HG02938 (cell line): ENCODE measurements around the gene PICK1.
"Not testable (repeated sequence)": the region's sequence is repeated elsewhere in the genome, so short reads cannot be mapped to it uniquely, and the experiment has no call there.

Experiments used
- ATAC-seq: cut with Tn5 transposase; IDR thresholded peaks from one replicate; pipeline ENCODE4 v1.9.1; 2021; ENCODE audit warnings: mild to moderate bottlenecking, moderate library complexity; ENCODE audit not compliant: unreplicated experiment

The PICK1 gene

DNA sequence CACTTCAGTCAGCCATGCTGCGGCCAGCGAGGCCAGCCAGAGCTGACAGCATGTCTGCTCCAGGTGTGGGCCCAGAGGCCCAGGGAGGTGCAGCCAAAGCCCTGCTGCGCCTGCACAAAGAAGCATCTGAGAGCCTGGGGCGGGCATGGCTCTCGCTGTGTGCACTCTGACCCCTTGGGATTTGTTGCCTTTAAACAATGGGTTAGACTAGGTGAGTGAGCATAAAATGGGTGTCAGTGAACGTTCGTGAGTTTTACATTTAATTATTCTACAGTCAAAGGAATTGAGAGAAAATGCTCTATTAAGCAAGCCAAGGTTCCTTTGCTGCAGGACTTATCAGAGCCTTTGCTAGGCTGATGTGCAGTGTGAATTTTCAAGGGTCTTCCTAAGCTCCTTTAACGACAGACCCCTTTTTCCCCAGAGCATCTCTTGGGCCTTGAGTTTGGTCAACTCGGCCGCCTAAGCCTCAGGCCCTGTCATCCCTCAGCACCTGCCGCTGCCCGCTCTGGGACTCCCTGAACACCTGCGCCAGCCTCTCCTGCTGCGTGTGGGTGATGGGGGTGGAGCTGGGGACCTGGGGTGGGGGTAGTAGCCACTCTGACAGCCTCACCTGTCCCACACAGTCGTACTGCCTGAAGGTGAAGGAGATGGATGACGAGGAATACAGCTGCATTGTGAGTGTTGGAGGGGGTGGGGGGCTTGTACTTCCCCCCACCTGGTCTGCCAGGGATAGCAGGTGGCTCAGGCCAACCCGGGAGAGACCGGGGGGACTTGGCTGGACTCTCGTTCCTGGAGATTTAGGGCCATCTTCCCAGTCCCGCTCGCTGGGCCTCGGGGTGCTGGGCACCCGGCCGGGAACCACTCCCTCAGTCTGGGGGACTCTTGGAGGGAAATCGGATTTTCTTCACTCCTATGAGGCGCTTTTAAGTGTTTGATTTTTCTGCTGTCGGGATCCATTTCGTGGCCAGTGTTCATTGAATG, 16.2 kb downstream of the PICK1 start:
- ATAC-seq = no peak

GRCh38 chr22:38074181-38075104, 17.2 kb downstream of the PICK1 start:
- ATAC-seq = no peak

- ATAC-seq = no peak
Measured at GRCh38 chr22:38075105-38075825, 18.1 kb downstream of the PICK1 start.

DNA sequence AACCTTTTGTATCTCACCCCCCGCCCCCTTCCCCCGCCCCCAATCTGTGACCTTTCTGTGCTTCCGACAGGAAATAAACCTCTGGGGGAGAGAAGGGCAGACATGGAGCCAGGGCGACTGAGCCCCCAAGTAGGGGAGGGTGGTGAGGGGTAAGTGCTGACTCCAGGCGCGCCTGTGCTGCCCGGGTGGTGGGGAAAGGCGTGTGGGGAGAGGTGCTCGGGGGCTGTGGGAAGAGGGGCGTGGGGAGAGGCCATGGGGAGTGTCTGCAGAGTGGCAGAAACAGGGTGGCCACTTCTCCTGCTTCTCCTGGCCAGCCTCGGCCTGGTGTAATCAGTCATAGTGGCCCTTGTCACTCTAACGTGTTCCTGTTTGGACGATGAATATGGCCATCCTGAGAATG, 18.8 kb downstream of the PICK1 start:
- no peak for ATAC-seq

DNA sequence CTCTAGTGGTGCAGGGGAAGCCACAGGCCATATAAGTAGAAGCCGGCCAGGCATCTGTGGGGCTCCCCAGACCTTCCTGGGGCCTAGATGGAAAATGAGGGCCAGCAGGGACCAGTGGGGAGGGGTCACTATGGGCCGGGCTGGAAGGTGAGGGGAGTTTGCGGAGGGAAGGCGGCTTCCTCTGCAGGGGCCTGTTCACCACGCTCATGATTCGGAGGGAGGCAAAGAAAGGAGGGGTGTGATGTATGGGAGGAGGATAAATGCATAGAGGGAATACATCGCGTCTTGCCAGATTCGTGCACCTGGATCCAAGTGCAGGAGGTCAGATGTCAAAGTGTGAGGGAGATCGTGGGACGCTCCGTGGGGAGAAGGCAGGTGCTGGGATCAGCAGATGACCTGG, 19.9 kb downstream of the PICK1 start:
- ATAC-seq = no peak

DNA sequence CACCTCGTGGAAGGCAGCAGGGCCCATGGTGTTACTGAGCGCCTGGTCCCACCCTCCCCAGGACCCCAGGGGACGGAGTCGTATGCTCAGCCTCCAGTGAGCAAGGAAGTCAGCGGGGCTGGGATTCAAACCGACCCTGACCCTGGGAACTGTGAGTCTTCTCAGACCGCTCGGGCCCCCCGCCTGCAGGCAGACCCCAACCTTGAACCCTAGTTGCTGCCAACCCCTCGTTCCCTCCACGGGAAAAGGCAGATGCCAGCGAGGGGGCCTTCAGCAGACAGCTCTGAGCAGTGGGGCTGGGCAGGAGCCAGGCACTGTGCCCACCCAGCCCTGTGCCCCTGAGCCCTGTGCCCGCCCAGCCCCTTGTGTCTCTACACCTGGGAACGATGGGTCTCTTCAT, 20.4 kb downstream of the PICK1 start:
- no peak for ATAC-seq

- no peak for ATAC-seq
Measured at GRCh38 chr22:38078046-38078840, 21.0 kb downstream of the PICK1 start.

DNA sequence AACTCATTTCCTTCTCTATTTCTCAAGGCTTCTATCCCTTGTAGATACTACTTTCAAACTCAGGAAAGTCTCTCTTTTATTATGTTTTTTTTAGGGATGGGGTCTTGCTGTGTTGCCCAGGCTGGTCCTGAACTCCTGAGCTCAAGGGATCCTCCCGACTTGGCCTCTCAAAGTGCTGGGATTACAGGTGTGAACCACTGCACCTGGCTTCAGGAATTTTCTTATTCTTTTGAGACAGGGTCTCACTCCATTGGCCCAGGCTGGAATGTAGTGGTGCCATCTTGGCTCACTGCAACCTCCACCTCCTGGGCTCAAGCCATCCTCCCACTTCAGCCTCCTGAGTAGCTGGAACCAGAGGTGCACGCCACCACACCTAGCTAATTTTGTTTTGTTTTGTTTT, 22.0 kb downstream of the PICK1 start:
- not testable (repeated sequence) for ATAC-seq

- no peak for ATAC-seq
Measured at GRCh38 chr22:38079804-38080203, 22.6 kb downstream of the PICK1 start.

DNA sequence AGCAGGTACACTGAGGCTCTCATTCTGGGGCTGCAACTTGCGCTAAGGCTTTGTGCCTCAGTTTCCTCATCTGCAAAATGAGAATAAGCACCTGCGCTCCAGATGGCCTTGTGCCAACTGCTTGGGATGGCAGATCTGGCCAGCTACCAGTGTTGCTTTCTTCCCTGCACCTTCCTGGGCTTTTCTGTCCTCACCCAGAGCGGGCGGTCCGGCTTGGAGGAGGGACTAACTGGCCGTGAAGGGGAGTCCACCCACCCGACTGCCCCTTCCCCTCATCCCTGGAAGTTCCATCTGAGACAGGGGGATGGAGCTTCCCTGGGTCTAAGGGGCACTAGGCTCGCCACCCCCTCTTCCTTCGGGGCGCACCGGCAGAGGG, 23.3 kb downstream of the PICK1 start:
- ATAC-seq = no peak

DNA sequence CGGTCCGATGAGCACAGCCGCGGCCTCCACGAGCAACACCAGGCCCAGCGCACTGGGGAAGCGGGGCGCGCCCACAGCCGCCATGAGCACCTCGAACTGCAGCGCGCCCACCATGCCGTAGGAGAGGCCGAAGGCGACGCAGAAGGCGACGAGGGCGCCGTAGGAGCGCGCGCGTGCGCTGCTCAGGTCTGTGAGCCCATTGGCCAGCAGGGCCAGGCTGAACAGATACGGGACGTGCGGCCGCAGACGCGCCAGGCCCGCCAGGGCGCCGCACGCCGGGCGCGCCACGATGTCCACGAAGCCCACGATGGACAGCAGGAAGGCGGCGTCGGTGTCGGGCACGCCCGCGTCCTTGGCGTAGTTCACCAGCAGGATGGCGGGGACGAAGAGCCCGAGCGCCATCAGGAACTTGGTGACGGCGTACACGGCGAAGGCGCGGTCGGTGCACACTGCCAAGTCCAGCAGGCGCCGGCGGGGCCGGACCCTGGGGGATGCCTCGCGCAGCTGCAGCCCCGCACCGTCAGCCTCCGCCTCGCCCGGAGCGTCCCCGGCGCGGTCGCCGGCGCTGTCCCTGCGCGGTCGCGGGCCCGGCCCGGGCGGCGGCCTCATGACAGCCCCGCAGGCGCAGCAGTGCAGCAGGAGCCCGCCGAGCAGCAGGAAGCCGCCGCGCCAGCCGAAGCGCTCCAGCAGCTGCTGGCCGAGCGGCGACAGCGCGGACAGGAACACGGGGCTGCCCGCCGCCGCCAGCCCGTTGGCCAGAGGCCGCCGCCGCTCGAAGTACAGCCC, 23.8 kb downstream of the PICK1 start:
- ATAC-seq = no peak

- no peak for ATAC-seq
Measured at GRCh38 chr22:38081636-38081940, 24.4 kb downstream of the PICK1 start.

GRCh38 chr22:38081941-38082828, 25.0 kb downstream of the PICK1 start:
- ATAC-seq = no peak

DNA sequence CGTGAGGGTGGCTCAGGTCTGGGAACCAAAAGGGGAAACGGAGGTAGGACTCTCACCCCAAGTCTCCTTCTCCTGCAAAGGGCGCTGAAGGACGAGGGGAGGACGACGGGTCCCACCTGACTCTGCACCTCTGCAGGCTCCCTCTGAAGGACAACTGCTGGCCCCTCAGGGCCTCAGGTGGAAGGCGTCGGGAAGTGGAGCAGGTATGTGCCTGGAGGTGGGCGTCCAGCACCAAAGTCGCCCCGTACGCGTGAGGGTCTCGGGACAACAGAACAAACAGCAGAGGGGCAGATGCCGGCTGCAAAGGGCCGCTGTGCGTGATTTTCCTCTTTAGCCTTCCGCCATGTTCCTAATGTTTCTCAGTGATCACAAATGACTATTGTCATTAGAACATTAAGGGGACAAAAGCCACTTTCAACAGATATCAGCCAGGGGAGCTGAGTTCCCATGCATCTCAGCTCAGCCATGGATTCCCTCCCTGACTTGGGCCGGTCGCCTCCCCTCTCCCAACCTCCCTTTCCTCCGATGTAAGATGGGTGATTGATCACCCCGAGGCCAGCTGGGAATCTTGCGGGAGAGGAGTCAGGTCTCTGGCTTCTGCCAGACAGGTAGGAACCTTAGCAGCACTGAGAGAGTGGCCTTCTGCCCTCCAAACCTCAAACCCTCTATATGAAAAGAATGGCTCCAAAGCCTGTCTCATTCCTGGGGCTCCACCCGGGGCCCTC, 25.9 kb downstream of the PICK1 start:
- ATAC-seq = no peak

DNA sequence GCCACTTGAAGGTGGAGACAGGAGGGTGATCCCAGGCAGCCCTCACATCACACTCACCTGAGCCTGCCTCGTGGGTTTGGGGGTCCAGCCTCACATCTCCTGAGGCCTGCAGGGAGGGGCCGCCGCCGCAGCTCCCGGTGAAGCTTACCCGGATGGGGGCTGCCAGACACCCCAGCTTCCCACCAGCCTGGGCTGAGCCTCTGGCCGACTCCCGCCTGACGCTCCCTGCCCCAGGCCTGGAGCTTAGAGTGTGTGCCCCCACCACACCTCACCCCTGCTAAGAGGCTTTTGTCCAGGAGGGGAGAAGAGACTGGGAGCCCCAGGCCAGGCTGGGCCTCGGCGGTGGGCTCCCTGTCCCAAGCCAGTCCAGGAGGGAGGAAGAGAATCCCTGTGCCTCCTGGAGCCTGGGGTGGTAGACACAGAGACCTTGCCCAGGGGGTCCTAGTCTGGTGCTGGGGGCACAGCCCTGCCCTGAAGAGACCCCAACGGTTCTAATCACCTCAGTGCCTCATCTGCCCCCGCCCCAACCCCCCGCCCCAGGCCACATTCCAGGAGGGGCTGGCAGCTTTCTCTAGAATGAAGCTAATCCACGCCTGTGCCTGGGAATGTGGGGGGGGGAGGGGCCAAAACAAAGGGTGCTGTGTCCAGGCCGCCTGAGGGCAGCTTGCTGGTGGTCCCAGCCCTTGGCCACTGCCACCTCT, 26.9 kb downstream of the PICK1 start, which contains the start of gene SLC16A8:
Gene SLC16A8, minus strand, starts transcription at position 254 of the 701 bp plus-strand sequence. CDS start 1,311 bp downstream, outside the sequence.
- no peak for ATAC-seq

- ATAC-seq = no peak
Measured at GRCh38 chr22:38085056-38085455, 27.9 kb downstream of the PICK1 start.

GRCh38 chr22:38085501-38085900, 28.3 kb downstream of the PICK1 start:
- no peak for ATAC-seq
